ENCODE results near the gene RNPEP.

The RNPEP gene

GRCh38 chr1:202012544-202013478, 30.4 kb downstream of the RNPEP start:
- no peak for TF ChIP-seq CTCF (IDR thresholded peaks at IDR 0.05; ENCODE audit: low read depth, low read length)
- no peak overlapping the region for H3K4me3 ChIP-seq (ENCODE audit: low read depth, low read length)

GRCh38 chr1:202013603-202014002, 31.2 kb downstream of the RNPEP start:
- no peak for TF ChIP-seq CTCF (IDR thresholded peaks at IDR 0.05; ENCODE audit: low read depth, low read length)

GRCh38 chr1:202014060-202014459, 31.6 kb downstream of the RNPEP start:
- no peak for TF ChIP-seq CTCF (IDR thresholded peaks at IDR 0.05; ENCODE audit: low read depth, low read length)
- no peak overlapping the region for H3K4me3 ChIP-seq (ENCODE audit: low read depth, low read length)

More at GRCh38 chr1:202013603-202014002, 31.2 kb downstream of the RNPEP start:
- no peak overlapping the region for H3K4me3 ChIP-seq (ENCODE audit: low read depth, low read length)

- TF ChIP-seq CTCF (IDR thresholded peaks at IDR 0.05; ENCODE audit: low read depth, low read length): no peak
- no peak overlapping the region for H3K4me3 ChIP-seq (ENCODE audit: low read depth, low read length)
Observed at GRCh38 chr1:202014915-202015661, 32.6 kb downstream of the RNPEP start.

- H3K4me3 ChIP-seq (ENCODE audit: low read depth, low read length): no peak overlapping the region
Observed at GRCh38 chr1:202015662-202015937, 33.2 kb downstream of the RNPEP start.

GRCh38 chr1:202016022-202016810, 33.8 kb downstream of the RNPEP start:
- no peak overlapping the region for H3K4me3 ChIP-seq (ENCODE audit: low read depth, low read length)
- no peak for TF ChIP-seq CTCF (IDR thresholded peaks at IDR 0.05; ENCODE audit: low read depth, low read length)

More at GRCh38 chr1:202015662-202015937, 33.2 kb downstream of the RNPEP start:
- no peak for TF ChIP-seq CTCF (IDR thresholded peaks at IDR 0.05; ENCODE audit: low read depth, low read length)

Measured in WI38 (cell line).